Measurements from ENCODE around the gene TMEM175. TPM values are rescaled to one million over a fixed set of nuclear protein-coding genes. Genes with fewer than 3 reads are reported as not detected.
A peak's percentile ranks its signal among the peaks of the same experiment; 100 is the strongest.

The TMEM175 gene
- total and polyA plus RNA-seq, 9 of the 15 experiments (the other 6 are each of a cell fraction or from before 2014, with no cell fraction given): 0.13 to 30.9 (median 9.4) TPM

GRCh38 chr4:992297-993110, 60.2 kb downstream of the TMEM175 start (continued):
- TF ChIP-seq HOXB6 (CRISPR knock-in tag; IDR thresholded peaks at IDR 0.05; ENCODE audit: borderline replicate concordance): 0 out of 2 replicates have a peak, but pooled peaks have one; percentile 16
- TF ChIP-seq USF2 (CRISPR knock-in tag; IDR thresholded peaks at IDR 0.05): peak; percentile 94
- TF ChIP-seq NONO (IDR thresholded peaks at IDR 0.05; ENCODE audit: low read depth in 2 of 2, low read length in 1 of 2): no peak
- peak; percentile 92 for TF ChIP-seq RAD51 (IDR thresholded peaks at IDR 0.05; ENCODE audit: borderline replicate concordance, low read depth)
- TF ChIP-seq ZNF174 (CRISPR knock-in tag; IDR thresholded peaks at IDR 0.05): no peak
- no peak for TF ChIP-seq MCM7 (IDR thresholded peaks at IDR 0.05)
- peak; percentile 81 for TF ChIP-seq ZNF592 (IDR thresholded peaks at IDR 0.05)
- peak in 1 of 2 experiments; percentile 77; a peak in 1 of 4 replicates for TF ChIP-seq SRF (CRISPR knock-in tag; IDR thresholded peaks at IDR 0.05)
- TF ChIP-seq HDAC1 (IDR thresholded peaks at IDR 0.05): peak in 1 of 2 experiments; percentile 52; a peak in 1 of 4 replicates
- TF ChIP-seq MAFK (IDR thresholded peaks at IDR 0.05; ENCODE audit: low read length): no peak
- no peak for TF ChIP-seq ID3 (CRISPR knock-in tag; IDR thresholded peaks at IDR 0.05)
- 0 out of 2 replicates have a peak, but pooled peaks have one; percentile 80 for TF ChIP-seq ID3 (tag; IDR thresholded peaks at IDR 0.05)
- peak; percentile 62 to 65 for TF ChIP-seq E2F6 (IDR thresholded peaks at IDR 0.05; ENCODE audit: borderline replicate concordance in 1 of 2, extremely low read depth in 1 of 2, insufficient read depth in 1 of 2, insufficient read length in 1 of 2, low read depth in 1 of 2, low read length in 1 of 2, poor library complexity in 1 of 2, severe bottlenecking in 1 of 2)
- 0 out of 2 replicates have a peak, but pooled peaks have one; percentile 38 for TF ChIP-seq FOSL1 (tag; conservative IDR thresholded peaks at IDR 0.05)
- 0 out of 2 replicates have a peak, but pooled peaks have one; percentile 29 for TF ChIP-seq TAF7 (tag; IDR thresholded peaks at IDR 0.05)
- TF ChIP-seq POLR2AphosphoS5 (IDR thresholded peaks at IDR 0.05; ENCODE audit: control insufficient read depth, insufficient read depth, low read depth, low read length): peak; percentile 66; the same call in 1 of the 2 replicates
- TF ChIP-seq HMGXB4 (CRISPR knock-in tag; IDR thresholded peaks at IDR 0.05): peak; percentile 69; the same call in 1 of the 2 replicates
- TF ChIP-seq TARDBP (IDR thresholded peaks at IDR 0.05): peak; percentile 61; the same call in 1 of the 2 replicates

Measured in K562 (cell line).